Left forelimb (tissue), 1 donor: ENCODE results near the gene LDHB.
"Not testable (repeated sequence)": the region's sequence is repeated elsewhere in the genome, so short reads cannot be mapped to it uniquely, and the experiment has no call there.

Experiments
- DNase-seq: peaks from one replicate; pipeline ENCODE4 v3.0.0-alpha.2; 2018; ENCODE audit warnings: low spot score

Gene LDHB

DNA sequence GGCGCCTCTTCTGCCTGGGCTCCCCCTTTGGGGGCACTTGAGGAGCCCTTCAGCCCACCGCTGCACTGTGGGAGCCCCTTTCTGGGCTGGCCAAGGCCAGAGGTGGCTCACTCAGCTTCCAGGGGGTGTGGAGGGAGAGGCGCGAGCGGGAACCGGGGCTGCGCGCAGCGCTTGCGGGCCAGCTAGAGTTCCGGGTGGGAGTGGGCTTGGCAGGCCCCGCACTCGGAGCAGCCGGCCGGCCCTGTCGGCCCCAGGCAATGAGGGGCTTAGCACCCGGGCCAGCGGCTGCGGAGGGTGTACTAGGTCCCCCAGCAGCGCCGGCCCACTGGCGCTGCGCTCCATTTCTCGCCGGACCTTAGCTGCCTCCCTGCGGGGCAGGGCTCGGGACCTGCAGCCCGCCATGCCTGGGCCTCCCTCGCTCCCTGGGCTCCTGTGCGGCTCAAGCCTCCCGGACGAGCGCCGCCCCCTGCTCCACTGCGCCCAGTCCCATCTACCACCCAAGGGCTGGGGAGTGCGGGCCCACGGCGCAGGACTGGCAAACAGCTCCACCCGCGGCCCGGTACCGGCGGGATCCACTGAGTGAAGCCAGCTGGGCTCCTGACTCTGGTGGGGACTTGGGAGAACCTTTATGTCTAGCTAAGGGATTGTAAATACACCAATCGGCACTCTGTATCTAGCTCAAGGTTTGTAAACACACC lies 3.9 kb upstream of the LDHB start:
- DNase-seq, result not testable (repeated sequence)

DNA sequence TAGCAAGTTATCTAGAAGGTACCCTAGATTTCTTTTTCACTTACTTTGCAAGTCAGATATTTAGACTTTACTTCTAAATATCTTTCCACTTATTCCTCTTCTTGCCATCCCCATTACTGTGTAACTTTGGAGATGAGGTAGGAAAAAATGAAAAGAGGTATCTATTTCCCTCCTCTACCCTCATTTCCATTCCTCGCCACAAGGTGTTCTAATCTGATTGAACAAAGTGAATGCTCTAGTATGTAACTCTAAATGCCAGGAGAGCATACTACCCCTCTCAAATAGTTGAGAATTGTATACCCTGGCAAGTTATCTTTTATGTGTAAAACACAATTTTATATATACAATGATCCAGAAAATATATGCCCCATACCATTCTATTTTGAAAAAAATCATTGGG lies 1.7 kb upstream of the LDHB start:
- no peak for DNase-seq

- DNase-seq, result no peak
Measured at GRCh38 chr12:21656905-21657325, 727 bp downstream of the LDHB start.

DNA sequence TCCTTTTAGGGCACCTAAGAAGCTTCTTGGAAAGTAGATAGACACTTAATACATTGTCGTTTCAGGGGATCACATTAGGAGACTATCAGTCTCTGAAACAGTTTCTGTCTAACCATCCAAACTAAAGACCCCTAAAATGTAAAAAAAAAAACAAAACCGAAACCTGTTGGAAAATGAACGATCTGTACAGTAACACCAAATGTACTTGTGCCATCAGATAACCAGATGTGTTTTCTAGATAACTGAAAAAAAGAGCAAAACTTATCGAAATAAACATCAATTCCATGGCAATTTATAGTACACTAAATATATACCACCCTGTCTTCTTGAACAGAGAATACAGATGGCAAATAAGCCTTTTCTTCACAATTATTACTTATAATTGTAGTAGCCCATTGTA lies 2.1 kb downstream of the LDHB start:
- DNase-seq, result no peak

- no peak for DNase-seq
Measured at GRCh38 chr12:21651821-21652220, 5.8 kb downstream of the LDHB start.

- DNase-seq, result no peak
Measured at GRCh38 chr12:21650997-21651396, 6.6 kb downstream of the LDHB start.

GRCh38 chr12:21649034-21649433 lies 8.6 kb downstream of the LDHB start:
- DNase-seq, result no peak

DNA sequence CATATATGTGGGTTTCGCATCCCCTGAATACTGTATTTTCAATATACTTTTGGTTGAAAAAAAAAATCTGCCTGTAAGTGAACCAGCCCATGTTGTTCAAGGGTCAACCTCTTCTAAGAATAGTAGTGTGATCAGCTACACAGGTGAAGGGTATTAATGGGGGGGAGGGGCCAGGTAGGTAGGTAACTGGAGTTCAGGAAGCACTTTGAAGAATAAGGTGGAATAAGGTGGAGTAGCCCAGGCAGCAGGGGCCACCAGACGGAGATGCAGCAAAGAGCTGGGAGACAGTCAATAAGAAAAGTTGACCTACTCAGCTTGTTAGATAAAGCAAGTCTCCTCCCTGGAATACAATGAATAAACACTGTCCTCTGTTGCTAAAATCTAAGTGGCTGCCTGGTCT lies 9.3 kb downstream of the LDHB start:
- DNase-seq, result no peak

DNA sequence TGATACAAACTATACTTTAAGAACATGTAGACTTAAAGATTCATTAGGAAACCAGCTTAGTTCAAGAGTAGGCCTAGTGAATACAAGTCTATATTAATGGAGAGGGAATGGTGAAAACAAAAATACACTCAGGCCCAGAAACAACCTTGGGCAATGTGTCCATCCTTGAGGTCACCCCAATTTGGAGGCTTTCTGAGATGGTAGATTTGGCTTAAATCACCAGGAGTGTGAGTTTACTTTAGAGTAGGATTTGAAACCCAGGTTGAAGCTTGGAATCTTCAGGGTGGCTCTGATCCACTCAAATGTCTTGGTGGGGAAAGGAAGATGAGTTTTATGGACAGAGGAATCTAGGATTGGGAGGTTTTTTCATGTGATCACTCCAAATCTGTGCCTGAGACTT lies 10.5 kb downstream of the LDHB start:
- DNase-seq, result no peak

GRCh38 chr12:21645041-21645500 lies 12.6 kb downstream of the LDHB start:
- not testable (repeated sequence) for DNase-seq

- DNase-seq, result no peak
Measured at GRCh38 chr12:21644516-21644915, 13.1 kb downstream of the LDHB start.

DNA sequence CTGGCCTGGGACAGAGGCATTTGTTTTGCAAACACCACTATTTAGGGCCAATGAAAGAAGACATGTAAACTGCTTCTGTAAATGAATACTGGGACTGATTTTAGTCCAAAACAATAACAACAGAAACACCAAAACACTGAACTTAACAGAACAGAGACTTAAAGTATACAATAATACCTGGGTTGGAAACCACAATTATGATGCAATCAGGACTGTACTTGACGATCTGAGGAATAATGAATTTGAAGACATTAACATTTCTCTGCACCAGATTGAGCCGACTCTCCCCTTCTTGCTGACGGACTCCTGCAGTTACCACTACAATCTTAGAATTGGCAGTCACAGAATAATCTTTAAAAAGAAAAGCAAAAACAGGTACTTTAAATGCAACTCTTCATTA lies 13.9 kb downstream of the LDHB start:
- DNase-seq, result no peak

GRCh38 chr12:21642707-21643389 lies 14.8 kb downstream of the LDHB start:
- DNase-seq, result no peak

GRCh38 chr12:21638054-21638891 lies 19.4 kb downstream of the LDHB start:
- no peak for DNase-seq

DNA sequence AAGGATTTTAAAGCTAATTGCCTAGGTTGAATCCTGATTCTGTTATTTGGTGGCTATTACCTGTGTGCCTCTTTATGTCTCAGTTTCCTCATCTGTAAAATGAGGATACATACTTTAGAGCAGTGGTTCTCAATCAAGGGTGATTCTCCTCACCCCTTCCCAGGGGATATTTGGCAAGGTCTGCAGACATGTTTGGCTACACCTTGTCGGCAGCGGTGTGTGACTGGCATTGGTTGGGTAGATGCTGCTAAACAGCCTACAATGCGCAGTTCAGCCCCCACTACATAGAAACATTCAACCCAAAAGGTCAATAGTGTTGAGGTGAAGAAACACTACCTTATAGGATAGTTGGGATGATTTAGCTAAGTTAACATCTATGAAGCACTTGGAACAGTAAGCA lies 23.4 kb downstream of the LDHB start:
- DNase-seq, result no peak

DNA sequence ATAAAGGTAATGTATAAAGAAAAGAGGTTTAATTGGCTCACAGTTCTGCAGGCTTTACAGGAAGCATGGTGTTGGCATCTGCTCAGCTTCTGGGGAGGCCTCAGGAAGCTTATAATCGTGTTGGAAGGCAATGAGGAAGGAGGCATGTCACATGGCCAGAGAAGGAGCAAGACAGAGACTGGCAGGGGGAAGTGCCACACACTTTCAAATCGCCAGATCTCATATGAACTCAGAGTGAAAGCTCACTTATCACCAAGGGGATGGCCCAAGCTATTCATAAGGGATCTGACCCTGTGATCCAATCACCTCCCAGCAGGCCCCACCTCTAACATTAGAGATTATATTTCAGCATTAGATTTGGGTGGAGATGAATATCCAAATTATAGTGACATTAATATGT lies 26.3 kb downstream of the LDHB start:
- DNase-seq, result no peak

DNA sequence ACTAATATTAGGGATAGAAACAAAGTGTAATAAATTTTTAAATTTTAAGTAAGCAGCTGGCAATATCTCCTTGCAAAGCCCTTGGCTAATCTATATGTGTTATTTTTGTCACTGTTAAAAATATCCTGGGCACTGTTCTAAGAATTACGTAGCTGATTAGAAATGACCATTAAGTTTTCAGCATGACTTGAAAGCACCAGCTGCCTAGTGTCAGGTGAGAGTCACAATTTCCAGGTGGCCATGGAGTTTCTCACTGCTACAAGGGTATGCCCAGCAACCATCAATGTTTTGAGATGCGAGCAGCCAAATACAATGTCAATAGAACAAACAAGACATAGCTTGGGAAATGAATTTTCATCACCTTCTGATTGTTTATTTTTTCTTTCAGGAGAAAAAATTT lies 29.7 kb downstream of the LDHB start:
- DNase-seq, result no peak

- DNase-seq, result no peak
Measured at GRCh38 chr12:21618566-21618965, 39.1 kb downstream of the LDHB start.

DNA sequence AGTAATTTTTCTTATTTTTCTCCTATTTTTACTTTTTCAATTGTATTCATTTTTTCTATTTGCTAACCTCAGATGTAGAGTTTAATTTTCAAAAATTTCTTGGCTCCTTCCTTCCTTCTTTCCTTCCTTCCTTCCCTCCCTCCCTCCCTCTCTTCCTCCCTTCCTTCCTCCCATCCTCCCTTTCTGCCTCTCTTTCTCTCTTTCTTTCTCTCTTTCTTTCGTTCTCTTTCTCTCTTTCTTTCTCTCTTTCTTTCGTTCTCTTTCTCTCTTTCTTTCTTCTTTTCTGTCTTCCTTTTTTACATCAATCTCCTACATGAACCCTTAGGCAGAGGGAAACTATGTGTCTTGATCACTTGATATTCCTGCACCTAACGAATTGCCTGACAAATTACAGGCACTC lies 40.6 kb downstream of the LDHB start:
- DNase-seq, result no peak

- DNase-seq, result no peak
Measured at GRCh38 chr12:21615431-21615830, 42.2 kb downstream of the LDHB start.

DNA sequence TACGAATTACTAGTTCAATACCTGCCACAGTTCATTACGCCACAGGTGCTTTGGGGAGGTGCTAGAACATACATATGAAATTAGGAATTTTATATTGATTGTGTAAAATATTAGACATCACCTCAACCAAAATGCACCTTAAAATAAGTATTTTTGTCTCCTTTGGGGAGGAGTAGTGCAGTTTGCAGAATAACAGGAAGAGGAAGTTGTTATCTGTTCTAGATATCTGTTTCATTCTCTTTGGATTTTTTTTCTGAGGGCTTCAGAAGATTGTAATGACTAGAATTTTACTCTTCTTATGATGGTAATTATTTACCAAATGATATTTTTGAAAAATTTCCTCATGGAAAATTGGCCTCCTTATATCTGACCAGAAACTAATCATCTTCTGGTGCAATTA lies 43.1 kb downstream of the LDHB start:
- no peak for DNase-seq

DNA sequence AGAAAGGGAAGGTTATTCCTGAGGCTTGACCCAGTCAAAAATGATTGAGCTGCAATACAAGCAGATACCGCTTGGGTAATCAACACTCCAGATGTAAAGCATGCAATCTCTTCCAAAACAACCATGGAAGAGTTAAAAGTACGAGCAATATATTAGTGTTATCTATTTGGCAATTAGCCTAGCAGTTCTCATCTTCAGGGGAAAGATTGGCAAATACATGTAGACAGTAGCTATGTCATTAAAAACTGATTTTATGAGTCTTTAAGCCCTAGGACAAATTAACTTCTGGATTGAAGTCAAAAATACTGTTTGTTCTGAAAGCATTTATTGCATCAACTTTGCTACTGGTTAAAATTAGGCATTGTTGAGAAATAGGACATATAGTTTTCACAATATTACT lies 43.7 kb downstream of the LDHB start:
- no peak for DNase-seq

DNA sequence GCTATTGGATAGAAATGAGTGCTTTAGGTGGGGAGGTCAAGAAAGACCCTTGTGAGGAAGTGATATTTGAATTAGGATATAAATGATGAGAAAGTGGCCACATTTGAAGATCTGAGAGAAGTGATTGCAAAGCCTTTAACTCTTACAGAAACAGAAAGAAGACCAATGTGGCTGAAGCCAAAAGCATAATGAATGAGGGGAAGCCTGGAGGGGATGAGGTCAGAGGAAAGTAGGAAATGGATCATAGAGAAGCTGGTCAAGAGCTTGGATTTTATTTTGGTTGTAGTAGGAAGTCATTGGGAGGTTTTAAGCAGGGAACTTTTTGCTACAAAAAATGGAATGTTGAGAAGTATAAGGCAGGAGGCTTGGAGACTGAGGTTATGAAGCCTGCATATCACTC lies 49.4 kb downstream of the LDHB start:
- no peak for DNase-seq
